ENCODE measurements around the gene VSIG8.

- TF ChIP-seq CTCF (IDR thresholded peaks at IDR 0.05; ENCODE audit: insufficient read depth, low read length) (no peak), POLR2AphosphoS5 (IDR thresholded peaks at IDR 0.05; ENCODE audit: low read depth) (no peak), GABPA (IDR thresholded peaks at IDR 0.05; ENCODE audit: low read depth) (no peak), REST (IDR thresholded peaks at IDR 0.05; ENCODE audit: insufficient replicate concordance, low read depth) (no peak), SPI1 (IDR thresholded peaks at IDR 0.05; ENCODE audit: borderline replicate concordance, low read depth) (no peak)
Measured at GRCh38 chr1:159835356-159835755, 27.1 kb downstream of the VSIG8 start.
